Measurements from ENCODE around the gene ZNF598. TPM values are rescaled to one million over a fixed set of nuclear protein-coding genes. Genes with fewer than 3 reads are reported as not detected.

The ZNF598 gene
- total and polyA plus RNA-seq, 4 donors, result 2.7 to 28.4 (median 16.2) TPM

DNA sequence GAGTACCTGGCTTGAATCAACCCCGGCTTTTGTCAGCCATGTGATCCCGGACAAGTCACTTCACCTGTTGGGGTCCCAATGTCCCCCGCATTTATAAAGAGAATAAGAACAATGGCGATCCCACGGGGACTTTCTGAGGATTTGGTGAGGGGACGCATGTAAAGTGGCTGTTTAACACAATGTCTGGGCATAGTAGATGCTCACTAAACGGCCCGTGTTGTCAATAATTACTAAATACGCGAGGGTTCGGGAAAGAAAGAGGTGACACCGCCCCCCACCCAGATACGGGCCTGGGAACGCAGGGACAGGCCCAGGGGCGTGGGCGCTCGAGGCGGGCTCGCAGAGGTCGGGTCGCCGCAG is 18.1 kb downstream of the ZNF598 start (continued):
- TF ChIP-seq, protein P1, sequence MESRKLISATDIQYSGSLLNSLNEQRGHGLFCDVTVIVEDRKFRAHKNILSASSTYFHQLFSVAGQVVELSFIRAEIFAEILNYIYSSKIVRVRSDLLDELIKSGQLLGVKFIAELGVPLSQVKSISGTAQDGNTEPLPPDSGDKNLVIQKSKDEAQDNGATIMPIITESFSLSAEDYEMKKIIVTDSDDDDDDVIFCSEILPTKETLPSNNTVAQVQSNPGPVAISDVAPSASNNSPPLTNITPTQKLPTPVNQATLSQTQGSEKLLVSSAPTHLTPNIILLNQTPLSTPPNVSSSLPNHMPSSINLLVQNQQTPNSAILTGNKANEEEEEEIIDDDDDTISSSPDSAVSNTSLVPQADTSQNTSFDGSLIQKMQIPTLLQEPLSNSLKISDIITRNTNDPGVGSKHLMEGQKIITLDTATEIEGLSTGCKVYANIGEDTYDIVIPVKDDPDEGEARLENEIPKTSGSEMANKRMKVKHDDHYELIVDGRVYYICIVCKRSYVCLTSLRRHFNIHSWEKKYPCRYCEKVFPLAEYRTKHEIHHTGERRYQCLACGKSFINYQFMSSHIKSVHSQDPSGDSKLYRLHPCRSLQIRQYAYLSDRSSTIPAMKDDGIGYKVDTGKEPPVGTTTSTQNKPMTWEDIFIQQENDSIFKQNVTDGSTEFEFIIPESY (IDR thresholded peaks at IDR 0.05), result no peak
- no peak for TF ChIP-seq FOXA2 (IDR thresholded peaks at IDR 0.05)
- no peak for TF ChIP-seq RXRA (IDR thresholded peaks at IDR 0.05)
- no peak for TF ChIP-seq FOXA1 (IDR thresholded peaks at IDR 0.05)
- TF ChIP-seq, protein P2, sequence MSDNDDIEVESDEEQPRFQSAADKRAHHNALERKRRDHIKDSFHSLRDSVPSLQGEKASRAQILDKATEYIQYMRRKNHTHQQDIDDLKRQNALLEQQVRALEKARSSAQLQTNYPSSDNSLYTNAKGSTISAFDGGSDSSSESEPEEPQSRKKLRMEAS (IDR thresholded peaks at IDR 0.05), result no peak
- TF ChIP-seq EGR1 (IDR thresholded peaks at IDR 0.05; ENCODE audit: low read depth in 2 of 2), result no peak
- TF ChIP-seq JUND (IDR thresholded peaks at IDR 0.05), result no peak
- TF ChIP-seq TAF1 (conservative IDR thresholded peaks at IDR 0.05), result no peak

DNA sequence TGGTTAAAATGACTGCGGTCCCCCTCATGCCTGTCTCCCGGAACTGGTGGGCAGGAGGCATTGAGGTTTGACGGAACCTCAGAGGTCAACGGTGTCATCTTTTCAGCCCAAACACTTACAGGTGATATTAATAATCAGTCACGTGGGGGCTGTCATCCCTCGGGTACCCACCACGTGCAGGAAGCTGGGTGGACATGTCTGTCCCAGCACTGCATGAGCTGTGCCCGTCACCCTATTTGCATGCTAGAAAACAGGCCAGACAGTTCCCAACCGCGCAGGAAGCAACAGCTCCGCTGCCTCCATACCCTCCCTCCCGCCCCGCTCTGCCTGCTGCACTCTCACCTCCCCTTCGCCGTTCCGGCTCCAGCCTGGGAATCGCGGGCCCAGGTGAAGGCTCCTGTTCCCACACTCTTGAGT is 18.5 kb downstream of the ZNF598 start:
- no peak for TF ChIP-seq EGR1 (IDR thresholded peaks at IDR 0.05; ENCODE audit: low read depth in 2 of 2)
- no peak for TF ChIP-seq FOXA2 (IDR thresholded peaks at IDR 0.05)
- TF ChIP-seq NR2F2 (IDR thresholded peaks at IDR 0.05), result no peak
- H3K4me1 ChIP-seq (ENCODE audit: control insufficient read depth in 4 of 4, insufficient read depth in 4 of 4, low read length in 3 of 4), result peaks cover 2 to 31% (median 17%) of the 10 kb centered on the region in 4 donors
- 17% methylated on average over 18 of the region's 18 CpGs for WGBS
- peaks cover 0 to 9% (median under 1%) of the 10 kb centered on the region in 4 donors for H3K36me3 ChIP-seq (ENCODE audit: control insufficient read depth in 4 of 4, insufficient read depth in 3 of 4, low read depth in 1 of 4, low read length in 3 of 4)
- H3K27me3 ChIP-seq (ENCODE audit: control insufficient read depth in 4 of 4, insufficient read depth in 4 of 4, low read length in 3 of 4), result peaks cover 0 to 9% (median 4%) of the 10 kb centered on the region in 4 donors
- H3K27ac ChIP-seq (ENCODE audit: low read depth in 1 of 2, low read length in 2 of 2), result no peak overlapping the region
- DNase-seq (ENCODE audit: low spot score), result no peak
- no peaks in the 10 kb centered on the region for H3K9me3 ChIP-seq (ENCODE audit: control insufficient read depth in 4 of 4, low read length in 3 of 4)
- no peak overlapping the region for H3K9ac ChIP-seq (ENCODE audit: low read depth in 1 of 2, low read length in 2 of 2)
- H3K4me3 ChIP-seq (ENCODE audit: low read depth in 1 of 3, low read length in 3 of 3), result no peak overlapping the region

DNA sequence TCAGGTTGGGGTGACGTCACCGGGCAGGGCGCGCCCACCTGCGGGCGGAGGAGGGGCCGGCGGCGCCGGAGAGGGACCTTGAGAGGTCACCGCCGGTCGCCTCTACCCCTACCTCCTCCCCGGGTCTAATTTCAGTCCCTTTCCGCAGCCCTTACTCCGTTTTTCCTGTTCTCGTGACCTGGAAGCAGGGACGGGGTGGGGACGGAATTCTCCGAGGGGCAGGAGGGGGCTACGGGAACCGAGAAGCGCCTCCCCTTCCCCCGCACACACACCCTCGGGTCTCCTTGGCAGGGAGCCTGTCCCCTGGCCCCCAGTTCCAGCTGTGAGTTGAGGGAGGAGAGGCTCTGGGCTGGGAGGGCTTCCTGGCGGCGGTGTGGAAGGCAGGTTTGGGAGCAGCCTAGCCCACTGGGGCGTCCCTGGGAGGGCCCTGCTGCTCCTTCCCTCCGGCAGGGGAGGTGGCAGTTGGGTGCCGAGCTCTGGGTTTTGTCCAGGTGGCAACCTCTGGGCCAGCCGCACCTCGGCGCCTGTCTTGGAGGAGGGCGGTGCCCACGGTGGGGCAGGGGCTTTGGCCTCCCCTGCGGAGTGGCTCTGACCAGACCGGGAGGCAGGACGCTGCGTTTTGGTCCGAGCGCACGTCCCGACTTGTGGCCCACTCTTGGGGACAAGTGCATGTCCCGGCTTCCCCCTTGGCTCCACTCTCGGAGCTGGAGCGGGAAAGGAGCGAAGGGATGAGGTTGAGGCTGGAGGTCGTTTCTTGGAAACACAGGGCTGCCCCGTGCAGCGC is 19.1 kb downstream of the ZNF598 start:
- Histone ChIP-seq H3K36me3 (ENCODE audit: control insufficient read depth in 4 of 4, insufficient read depth in 3 of 4, low read depth in 1 of 4, low read length in 3 of 4) (peaks cover 0 to 15% (median under 1%) of the 10 kb centered on the region in 4 donors), H3K9ac (ENCODE audit: low read depth in 1 of 2, low read length in 2 of 2) (no peak overlapping the region), H3K4me1 (ENCODE audit: control insufficient read depth in 4 of 4, insufficient read depth in 4 of 4, low read length in 3 of 4) (peaks cover 2 to 31% (median 17%) of the 10 kb centered on the region in 4 donors), H3K9me3 (ENCODE audit: control insufficient read depth in 4 of 4, low read length in 3 of 4) (no peaks in the 10 kb centered on the region), H3K4me3 (ENCODE audit: low read depth in 1 of 3, low read length in 3 of 3) (peak overlapping the region in 1 of 3 donors; percentile 24), H3K27me3 (ENCODE audit: control insufficient read depth in 4 of 4, insufficient read depth in 4 of 4, low read length in 3 of 4) (peaks cover 0 to 9% (median 4%) of the 10 kb centered on the region in 4 donors), H3K27ac (ENCODE audit: low read depth in 1 of 2, low read length in 2 of 2) (no peak overlapping the region)
- DNase-seq (ENCODE audit: low spot score), result no peak
- 8% methylated on average over 50 of the region's 50 CpGs for WGBS
- TF ChIP-seq NR2F2 (IDR thresholded peaks at IDR 0.05) (no peak), TAF1 (conservative IDR thresholded peaks at IDR 0.05) (no peak), FOXA1 (IDR thresholded peaks at IDR 0.05) (no peak), JUND (IDR thresholded peaks at IDR 0.05) (no peak), GABPA (IDR thresholded peaks at IDR 0.05 in 1 of 2, conservative IDR thresholded peaks at IDR 0.05 in 1 of 2) (no peak), YY1 (IDR thresholded peaks at IDR 0.05) (no peak), EGR1 (IDR thresholded peaks at IDR 0.05; ENCODE audit: low read depth in 2 of 2) (no peak), HNF4A (conservative IDR thresholded peaks at IDR 0.05) (no peak), FOXA2 (IDR thresholded peaks at IDR 0.05) (no peak), RAD21 (IDR thresholded peaks at IDR 0.05) (no peak), SP1 (IDR thresholded peaks at IDR 0.05) (no peak), HNF4G (IDR thresholded peaks at IDR 0.05) (no peak)
- TF ChIP-seq, protein P3, sequence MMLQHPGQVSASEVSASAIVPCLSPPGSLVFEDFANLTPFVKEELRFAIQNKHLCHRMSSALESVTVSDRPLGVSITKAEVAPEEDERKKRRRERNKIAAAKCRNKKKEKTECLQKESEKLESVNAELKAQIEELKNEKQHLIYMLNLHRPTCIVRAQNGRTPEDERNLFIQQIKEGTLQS (IDR thresholded peaks at IDR 0.05), result no peak
- TF ChIP-seq, protein P1 (IDR thresholded peaks at IDR 0.05), result no peak
- TF ChIP-seq, protein P4, sequence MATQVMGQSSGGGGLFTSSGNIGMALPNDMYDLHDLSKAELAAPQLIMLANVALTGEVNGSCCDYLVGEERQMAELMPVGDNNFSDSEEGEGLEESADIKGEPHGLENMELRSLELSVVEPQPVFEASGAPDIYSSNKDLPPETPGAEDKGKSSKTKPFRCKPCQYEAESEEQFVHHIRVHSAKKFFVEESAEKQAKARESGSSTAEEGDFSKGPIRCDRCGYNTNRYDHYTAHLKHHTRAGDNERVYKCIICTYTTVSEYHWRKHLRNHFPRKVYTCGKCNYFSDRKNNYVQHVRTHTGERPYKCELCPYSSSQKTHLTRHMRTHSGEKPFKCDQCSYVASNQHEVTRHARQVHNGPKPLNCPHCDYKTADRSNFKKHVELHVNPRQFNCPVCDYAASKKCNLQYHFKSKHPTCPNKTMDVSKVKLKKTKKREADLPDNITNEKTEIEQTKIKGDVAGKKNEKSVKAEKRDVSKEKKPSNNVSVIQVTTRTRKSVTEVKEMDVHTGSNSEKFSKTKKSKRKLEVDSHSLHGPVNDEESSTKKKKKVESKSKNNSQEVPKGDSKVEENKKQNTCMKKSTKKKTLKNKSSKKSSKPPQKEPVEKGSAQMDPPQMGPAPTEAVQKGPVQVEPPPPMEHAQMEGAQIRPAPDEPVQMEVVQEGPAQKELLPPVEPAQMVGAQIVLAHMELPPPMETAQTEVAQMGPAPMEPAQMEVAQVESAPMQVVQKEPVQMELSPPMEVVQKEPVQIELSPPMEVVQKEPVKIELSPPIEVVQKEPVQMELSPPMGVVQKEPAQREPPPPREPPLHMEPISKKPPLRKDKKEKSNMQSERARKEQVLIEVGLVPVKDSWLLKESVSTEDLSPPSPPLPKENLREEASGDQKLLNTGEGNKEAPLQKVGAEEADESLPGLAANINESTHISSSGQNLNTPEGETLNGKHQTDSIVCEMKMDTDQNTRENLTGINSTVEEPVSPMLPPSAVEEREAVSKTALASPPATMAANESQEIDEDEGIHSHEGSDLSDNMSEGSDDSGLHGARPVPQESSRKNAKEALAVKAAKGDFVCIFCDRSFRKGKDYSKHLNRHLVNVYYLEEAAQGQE (IDR thresholded peaks at IDR 0.05), result no peak
- TF ChIP-seq, protein P2 (IDR thresholded peaks at IDR 0.05), result no peak
